Peyer's patch (tissue), 4 donors: Measurements from ENCODE around the gene ZG16B.

Experiments
- CTCF ChIP-seq, 6 experiments: fragments of 450-650 bp in 4 of 6; fragments of 200-600 bp in 2 of 6; sonication (generic) in 1 of 6; IDR thresholded peaks; one replicate each; pipeline ENCODE4 v1.5.1; 2017 to 2019; ENCODE audit warnings: antibody characterized with exemption in 6 of 6, mild to moderate bottlenecking in 3 of 6, moderate library complexity in 1 of 6
- POLR2A ChIP-seq, 2 donors: fragments of 450-650 bp; IDR thresholded peaks; one replicate each; pipeline ENCODE4 v1.5.1; 2017; ENCODE audit warnings: antibody characterized with exemption in 2 of 2, mild to moderate bottlenecking in 2 of 2, moderate library complexity in 2 of 2

GRCh38 chr16:2871926-2872325, 41.8 kb downstream of the ZG16B start:
- TF ChIP-seq CTCF (IDR thresholded peaks at IDR 0.05) = no peak
- no peak for TF ChIP-seq POLR2A (IDR thresholded peaks at IDR 0.05)
